LNCaP clone FGC (cell line): ENCODE measurements around the gene NAXE.

Source experiments
- DNase-seq: peaks from one replicate; pipeline ENCODE4 v3.0.0-alpha.2; 2011; ENCODE audit warnings: low read depth
- H3K4me3 ChIP-seq: 2 replicates; pipeline ENCODE4 v1.5.1; 2011; ENCODE audit warnings: mild to moderate bottlenecking, low read depth, low read length, control low read depth
- TF ChIP-seq, protein P1 (sequence below): IDR thresholded peaks from 2 replicates; pipeline ENCODE4 v1.5.1; 2012; ENCODE audit warnings: mild to moderate bottlenecking; ENCODE audit not compliant: control insufficient read depth, insufficient read depth; ENCODE audit errors: extremely low read depth

The NAXE gene

GRCh38 chr1:156641761-156642264 lies 50.2 kb downstream of the NAXE start, which contains the start of gene BCAN:
TSS of gene BCAN (plus strand) at chr1:156642117. CDS start at chr1:156646055, 3,938 bp downstream.
- H3K4me3 ChIP-seq = no peak within 1 kb of the TSS
- no peak for DNase-seq
- TF ChIP-seq, protein P1, sequence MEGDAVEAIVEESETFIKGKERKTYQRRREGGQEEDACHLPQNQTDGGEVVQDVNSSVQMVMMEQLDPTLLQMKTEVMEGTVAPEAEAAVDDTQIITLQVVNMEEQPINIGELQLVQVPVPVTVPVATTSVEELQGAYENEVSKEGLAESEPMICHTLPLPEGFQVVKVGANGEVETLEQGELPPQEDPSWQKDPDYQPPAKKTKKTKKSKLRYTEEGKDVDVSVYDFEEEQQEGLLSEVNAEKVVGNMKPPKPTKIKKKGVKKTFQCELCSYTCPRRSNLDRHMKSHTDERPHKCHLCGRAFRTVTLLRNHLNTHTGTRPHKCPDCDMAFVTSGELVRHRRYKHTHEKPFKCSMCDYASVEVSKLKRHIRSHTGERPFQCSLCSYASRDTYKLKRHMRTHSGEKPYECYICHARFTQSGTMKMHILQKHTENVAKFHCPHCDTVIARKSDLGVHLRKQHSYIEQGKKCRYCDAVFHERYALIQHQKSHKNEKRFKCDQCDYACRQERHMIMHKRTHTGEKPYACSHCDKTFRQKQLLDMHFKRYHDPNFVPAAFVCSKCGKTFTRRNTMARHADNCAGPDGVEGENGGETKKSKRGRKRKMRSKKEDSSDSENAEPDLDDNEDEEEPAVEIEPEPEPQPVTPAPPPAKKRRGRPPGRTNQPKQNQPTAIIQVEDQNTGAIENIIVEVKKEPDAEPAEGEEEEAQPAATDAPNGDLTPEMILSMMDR = no peak

- no peak for DNase-seq
- no peak overlapping the region for H3K4me3 ChIP-seq
- TF ChIP-seq, protein P1 = no peak
These were observed 50.9 kb downstream of the NAXE start for GRCh38 chr1:156642265-156643048.

- H3K4me3 ChIP-seq = no peak overlapping the region
These were observed 51.6 kb downstream of the NAXE start for GRCh38 chr1:156643049-156643777.

GRCh38 chr1:156643778-156644092 lies 52.2 kb downstream of the NAXE start:
- no peak overlapping the region for H3K4me3 ChIP-seq
- no peak for DNase-seq
- TF ChIP-seq, protein P1 = no peak

More at GRCh38 chr1:156643049-156643777, 51.6 kb downstream of the NAXE start:
- TF ChIP-seq, protein P1 = no peak
- no peak for DNase-seq
